NCI-H524 (cell line): ENCODE measurements around the gene TBCD.

Source experiments
- DNase-seq, 2 experiments: peaks; one replicate each; lab custom pipeline; 2025; lab: John Stamatoyannopoulos, UW

The TBCD gene

DNA sequence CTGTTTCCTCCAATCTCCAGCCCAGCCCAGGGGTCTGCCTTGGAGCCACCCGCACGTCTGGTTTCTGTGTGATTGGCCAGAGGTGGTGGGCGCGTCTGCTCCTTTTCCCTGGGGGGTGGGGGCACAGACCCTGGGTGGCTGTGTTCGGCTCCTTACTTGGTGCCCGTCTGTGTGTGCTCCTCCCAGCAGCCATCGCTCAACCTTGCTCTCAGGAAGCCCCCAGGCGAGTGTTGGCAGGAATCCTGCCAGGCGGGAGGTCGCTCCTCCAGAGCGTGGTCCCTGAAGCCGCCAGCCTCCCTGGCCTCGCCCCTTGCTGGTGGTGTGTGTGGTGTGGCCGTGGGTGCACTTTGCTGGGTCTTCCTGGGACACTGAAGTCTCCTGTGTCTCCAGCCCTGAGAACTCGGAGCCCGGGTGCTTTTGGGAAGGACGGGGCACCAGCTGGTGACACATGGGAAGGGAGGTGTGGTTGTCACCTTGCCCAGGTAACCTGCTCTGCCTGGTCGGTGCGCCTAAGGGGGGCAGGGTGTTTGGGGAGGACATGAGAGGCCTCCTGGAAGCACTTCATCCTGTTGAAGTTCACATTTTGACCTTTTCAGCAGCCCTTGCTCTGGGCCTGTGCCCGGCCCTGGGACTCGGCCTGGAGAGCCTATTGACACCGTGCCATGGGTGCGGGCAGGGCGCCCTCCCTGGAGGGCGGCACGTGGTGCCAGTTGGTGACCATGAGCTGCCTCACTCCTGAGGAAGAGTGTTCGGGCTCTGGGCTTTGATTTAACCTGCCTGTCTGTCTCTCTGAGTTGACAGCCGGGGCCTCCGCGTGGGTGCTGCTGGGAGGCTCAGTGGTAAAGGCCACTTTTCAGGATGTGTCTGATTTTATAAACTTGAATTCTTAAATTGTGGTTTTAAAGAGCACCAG is 137.0 kb downstream of the TBCD start:
- DNase-seq: no peak

DNA sequence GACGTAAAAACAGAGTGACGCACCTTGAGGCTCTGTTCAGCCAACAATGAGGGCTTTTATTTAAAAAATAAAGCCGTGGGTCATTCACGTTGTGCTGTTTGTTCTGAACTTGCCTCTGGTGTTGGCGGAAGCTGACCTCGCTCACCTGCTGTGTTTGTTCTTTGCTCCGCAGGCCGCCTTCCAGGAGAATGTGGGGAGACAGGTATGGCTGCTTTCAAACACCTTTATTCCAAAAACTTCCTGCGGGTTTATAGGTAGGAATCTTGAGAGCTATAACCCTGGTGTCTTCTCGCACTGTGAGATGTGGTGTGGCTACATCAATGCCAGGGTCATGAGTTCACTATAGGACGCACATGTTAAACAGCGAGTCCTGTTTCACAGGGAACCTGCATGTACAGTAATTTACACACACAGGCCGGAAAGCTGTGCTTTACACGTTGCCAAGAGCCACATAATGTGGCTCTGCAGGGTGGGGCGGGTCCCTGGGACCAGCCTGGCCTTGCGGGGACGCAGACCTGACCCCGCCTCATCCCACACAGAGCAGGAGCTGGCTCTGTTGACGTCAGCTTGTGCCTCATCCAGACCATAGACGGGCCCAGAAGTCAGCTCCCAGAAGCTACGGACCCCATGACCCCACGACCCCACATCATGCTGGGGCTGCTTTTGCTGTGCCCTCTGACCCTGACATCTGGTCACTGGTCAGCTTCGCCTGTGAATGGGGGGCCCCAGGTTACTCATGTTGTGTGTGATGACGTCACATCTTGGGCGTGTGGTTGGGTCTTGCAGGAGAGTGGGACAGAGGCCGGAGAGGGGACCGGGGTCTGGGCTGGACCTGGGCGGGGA is 137.9 kb downstream of the TBCD start:
- no peak for DNase-seq

DNA sequence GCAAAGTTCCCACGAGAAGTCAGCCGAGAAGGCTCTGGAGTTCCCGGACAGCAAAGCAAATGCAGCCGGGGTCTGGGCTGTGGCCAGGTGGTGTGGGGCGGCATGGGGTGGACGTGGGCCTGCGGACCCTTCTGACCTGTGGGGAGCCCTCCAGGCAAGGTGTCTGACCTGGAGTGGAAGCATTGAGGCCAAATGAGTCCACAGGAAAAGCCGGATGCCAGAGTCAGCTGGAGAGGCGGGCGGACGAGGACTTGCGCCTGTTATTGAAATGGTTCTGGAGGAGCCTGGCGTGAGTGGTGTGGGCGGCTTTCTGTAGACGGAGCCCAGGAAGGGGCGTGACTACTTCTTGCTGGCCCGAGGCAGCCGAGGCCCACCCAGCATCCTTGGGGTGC is 138.5 kb downstream of the TBCD start:
- no peak for DNase-seq

DNA sequence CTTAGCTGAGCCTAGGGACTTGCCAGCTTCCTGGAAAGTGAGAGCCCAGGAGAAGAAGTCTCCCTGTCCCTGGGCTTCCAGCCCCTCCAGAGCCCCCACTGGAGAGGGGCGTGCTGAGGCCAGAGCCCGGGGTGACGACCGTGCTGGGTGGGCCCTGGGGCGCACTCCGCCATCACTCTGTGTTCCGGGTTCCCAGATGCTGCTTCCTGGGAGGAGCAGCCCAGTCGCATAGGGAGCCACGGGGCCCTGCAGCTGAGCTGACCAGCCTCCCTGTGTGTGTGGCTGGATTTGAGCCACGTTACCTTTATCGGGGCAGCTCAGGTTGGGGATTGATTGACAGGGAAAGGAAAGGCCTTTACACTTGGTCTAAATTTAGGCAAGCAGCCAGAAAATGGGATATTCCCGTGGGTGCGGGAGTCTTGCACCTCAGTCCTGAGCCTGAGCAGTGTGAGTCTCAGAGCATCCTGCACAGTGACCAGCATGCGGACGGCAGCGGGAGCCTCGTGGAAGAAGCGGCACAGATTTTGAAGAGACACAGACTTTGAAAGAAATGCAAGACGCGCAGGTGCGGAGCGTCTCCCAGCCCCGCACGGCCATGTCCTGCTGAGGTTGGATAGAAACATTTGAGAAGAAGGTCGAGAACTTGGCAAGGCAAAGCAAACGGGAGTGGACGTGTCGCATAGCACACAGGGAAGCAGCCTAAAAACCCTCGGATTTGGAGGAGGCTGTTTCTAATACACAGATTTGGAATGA is 139.2 kb downstream of the TBCD start:
- DNase-seq: no peak

DNA sequence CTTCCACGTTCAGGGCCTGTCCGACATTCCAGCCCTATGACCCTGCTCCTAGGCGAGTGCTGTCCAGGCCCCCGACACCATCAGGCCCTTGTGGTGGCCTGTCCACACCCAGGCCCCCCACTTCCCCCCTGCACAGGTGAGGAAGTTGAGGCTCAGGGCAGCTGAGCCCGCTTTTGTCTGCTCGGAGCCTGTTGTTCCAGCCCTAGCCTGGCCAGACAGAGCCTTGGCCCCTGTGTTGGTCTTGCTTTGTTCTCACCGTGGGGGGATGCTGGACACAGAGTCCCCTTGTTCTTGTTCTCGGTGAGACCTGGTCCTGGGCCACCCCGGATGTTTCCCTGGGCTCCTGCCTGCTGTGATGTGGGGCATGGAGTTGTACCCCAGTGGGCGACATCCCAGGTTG is 140.0 kb downstream of the TBCD start:
- DNase-seq: no peak

DNA sequence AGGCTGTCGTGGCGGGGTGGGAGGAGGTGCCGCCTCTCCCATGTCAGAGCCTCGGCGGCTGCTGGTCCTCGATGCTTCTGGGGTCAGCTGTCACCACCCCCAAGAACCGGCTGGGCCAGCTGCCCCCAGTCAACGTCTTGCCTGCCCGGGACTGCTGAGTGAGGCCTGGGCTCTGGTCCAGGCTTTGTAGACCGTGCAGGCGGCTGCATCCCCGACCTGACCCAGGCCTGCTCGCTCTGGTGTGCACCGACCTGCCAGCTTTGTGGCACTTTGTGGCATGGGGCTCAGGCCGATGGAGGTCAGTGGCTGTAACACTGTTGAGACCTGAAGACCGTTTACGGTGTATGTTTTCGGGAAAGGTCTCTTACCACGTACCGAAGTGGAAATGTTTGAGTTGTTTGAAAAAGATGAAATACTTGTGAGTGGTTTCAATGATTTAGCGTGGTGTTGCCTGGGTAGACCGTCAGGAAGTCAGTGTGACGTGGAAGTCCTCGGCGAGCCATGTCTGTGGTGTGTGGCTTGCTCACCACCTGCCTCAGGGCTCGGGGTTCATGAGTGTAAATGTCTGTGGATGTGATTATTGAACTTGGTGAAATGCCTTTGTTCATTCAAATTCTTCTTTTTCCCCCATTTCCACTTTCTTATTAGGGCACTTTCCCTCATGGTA is 141.2 kb downstream of the TBCD start:
- DNase-seq: no peak

DNA sequence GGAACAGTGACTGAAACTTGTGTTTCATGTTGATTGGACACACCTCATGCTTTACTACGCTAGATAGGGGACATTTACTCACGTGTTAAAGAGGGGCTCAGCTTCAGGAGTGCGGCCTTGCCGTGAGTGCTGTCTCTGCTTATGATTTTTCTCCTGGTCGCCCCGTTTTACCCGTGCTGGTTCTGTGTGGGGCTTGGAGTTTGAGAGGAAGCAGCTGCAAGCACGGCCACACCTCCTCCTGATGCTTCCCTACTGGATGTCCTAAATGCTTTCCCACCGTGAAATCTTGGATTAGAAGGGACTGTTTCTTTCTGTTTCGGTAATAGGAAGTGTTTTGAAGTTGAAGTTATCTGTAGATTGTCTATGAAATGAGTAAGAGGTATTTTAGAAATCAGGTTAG is 141.9 kb downstream of the TBCD start:
- no peak for DNase-seq

DNA sequence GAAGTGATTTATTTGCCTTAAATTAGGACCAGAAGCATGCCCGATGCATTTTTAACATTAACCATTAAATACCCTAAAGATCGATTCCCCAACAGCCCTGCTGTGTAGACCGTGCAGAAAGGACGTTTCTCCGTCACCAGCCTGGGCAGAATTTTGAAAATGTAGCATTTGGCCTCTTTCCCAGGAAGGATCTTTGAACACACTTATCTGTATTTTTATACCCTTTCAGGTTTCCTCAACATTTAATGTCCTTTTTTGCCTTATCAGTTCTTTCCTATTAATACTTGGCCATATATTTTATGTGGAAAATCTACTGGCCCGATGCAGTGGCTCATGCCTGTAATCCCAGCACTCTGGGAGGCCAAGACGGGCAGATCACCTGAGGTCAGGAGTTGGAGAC is 142.5 kb downstream of the TBCD start:
- no peak for DNase-seq

DNA sequence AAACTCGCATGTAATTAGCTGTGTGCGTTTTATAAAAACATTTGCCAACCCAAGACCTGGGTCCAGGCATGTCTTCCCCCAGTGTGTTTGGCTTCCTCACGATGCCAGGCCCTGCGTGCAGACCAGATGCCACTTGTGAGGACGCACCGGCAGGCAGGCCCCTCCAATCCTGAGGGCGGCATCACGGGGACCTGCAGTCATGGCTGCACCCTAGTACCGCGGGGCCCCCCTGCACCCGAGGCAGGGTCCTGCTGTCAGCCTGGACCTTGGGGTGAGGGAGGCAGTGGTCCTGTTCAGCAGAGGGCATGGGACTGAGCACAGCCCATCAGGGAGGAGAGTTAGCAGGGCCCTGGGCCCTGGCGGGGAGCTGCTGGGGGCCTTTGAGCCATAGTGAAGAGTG is 143.2 kb downstream of the TBCD start:
- no peak for DNase-seq

DNA sequence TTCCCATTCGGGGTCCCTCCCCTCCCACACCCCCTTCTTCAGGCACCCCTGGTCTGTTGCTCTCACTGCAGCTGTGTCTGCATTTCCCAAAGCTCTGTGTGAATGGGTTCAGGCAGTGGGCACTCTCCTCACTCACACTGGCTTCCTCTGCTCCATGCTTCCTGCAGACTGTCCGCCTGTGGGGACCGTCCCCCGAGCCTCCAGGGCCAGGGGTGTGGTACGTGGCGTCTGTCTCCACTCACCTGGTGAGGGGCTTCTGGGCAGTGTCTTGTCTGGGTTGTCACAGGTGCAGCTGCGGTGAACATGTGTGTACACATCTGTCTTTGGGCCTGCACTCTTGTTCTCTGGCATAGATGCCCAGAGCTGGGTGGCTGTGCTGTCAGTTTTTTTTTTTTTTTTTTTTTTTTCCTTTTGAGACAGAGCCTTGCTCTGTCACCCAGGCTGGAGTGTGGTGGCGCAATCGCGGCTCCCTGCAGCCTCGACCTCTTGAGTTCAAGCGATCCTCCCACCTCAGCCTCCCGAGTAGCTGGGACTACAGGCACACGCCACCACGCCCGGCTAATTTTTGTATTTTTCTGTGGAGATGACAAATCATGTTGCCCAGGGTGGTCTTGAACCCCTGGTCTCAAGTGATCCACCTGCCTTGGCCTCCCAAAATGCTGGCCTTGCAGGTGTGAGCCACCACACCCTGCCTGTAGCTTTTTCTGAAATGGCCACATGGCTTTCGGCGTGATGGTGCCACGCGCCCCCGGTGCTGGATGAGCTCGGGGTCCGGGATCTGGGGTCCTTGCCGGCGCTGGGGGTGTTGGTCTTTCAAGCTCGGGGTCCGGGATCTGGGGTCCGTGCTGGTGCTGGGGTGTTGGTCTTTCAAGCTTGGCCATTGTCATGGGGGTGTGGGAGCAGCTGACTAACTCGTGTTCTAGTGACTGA is 144.5 kb downstream of the TBCD start:
- no peak for DNase-seq

DNA sequence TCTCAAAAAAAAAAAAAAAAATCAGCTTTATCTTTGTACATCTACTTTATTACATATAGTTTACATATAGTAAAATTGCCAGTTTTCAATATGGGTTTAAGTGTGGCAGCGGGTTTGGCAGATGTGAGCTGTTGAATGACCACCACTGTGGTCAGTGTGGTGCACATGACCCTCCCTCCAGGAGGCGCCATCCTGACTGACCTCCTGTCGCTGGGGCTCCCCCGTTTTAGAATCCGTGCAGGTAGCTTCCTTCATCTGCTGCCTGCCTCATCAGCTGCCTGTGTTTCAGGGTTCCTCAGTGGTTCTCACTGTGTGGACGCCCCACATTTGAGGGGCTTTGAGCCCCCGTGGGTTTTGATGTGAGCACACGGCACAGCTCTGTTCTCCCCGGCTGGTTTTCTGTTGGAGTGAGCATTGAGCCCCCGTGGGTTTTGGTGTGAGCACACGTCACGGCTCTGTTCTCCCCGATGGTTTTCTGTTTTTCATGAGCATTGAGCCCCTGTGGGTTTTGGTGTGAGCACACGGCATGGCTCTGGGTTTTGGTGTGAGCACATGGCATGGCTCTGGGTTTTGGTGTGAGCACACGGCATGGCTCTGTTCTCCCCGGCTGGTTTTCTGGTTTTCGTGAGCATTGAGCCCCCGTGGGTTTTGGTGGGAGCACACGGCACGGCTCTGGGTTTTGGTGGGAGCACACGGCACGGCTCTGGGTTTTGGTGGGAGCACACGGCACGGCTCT is 145.8 kb downstream of the TBCD start:
- no peak for DNase-seq

DNA sequence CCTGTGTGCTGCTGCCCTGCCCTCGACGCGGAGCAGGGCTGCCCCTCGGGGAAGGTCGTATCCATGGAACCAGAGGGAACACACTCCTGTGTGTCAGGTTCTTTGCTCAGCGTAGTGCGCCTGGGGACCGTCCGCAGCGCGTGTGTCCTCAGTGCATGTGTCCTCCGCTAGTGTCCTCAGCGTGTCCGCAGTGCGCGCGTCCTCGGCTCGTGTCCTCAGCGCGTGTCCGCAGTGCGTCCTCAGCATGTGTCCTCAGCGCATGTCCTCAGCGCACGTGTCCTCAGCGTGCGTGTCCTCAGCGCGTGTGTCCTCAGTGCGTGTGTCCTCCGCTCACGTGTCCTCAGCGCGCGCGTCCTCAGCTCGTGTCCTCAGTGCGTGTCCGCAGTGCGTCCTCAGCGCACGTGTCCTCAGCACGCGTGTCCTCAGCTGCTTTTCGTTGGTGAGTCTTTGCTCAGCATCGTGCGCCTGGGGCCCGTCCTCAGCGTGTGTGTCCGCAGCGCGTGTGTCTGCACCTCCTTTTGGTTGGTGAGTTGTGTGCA is 147.2 kb downstream of the TBCD start:
- no peak for DNase-seq

DNA sequence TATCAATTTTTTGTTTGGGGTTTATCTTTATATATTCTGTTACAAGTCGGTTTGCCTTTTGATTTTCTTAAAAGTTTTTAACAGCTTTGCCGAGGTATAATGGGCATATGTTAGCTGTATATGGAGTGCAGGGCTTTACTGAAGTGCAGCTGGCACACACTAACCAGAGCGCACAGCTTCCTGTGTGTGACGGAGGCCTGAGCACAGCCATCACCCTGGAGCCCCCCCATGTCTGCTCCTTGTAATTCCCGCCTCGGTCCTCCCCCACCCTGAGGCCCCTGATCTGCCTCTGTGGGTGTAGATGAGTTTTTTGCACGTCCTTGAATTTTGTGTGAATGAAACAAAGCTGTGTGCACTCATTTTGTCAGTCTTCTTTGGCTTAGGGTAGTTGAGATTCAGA is 148.1 kb downstream of the TBCD start:
- DNase-seq: no peak

DNA sequence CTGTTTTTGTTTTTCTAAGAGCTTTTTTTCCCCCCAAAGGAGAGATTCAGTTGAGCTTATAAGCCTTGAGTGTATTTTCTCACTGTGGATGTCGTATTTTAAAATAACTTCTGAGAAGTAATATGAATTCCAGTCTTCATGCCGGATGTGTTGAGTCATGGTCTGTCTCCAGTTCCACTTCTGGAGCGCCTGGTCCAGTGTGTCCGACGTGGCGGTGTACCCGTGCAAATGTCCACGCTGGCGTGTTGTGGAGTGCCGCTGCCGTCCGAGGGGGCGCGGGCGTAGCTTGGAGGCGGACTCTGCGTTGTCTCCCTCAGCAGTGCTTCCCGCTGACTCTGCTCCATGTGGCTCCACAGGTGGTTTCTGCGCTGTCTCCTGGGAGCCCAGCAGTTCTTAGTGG is 148.9 kb downstream of the TBCD start:
- no peak for DNase-seq

DNA sequence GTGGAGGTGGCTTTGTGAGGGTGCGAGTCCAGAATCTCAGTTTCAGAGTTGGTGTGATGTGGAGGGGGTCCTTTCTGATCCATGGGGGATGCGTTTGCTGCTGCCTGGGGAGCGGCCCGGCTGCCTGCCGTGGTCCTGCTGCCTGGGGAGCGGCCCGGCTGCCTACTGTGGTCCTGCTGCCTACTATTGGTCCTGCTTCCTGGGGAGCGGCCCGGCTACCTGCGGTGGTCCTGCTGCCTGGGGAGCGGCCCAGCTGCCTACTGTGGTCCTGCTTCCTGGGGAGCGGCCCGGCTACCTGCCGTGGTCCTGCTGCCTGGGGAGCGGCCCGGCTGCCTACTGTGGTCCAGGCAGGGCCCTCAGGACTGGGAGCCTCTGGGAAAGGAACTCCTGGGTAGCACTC is 149.5 kb downstream of the TBCD start:
- DNase-seq: no peak

DNA sequence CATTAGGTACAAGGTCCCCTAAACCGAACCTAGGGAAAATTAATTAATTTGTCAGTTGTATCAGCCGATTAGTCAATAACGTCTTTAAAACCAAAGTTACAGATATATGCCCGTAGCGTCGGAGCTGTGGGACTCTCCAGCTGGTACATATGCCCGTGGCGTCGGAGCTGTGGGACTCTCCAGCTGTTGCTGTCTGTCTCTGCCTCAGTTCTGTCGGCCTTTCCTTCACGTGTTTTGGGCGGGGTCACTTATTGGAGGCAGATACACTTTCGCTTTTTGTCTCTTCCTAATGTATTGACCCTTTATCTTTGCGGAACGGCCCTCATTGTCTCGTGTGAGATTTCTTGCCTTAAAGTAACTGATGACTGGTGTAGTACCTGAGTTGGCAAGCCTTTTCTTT is 150.0 kb downstream of the TBCD start:
- no peak for DNase-seq

DNA sequence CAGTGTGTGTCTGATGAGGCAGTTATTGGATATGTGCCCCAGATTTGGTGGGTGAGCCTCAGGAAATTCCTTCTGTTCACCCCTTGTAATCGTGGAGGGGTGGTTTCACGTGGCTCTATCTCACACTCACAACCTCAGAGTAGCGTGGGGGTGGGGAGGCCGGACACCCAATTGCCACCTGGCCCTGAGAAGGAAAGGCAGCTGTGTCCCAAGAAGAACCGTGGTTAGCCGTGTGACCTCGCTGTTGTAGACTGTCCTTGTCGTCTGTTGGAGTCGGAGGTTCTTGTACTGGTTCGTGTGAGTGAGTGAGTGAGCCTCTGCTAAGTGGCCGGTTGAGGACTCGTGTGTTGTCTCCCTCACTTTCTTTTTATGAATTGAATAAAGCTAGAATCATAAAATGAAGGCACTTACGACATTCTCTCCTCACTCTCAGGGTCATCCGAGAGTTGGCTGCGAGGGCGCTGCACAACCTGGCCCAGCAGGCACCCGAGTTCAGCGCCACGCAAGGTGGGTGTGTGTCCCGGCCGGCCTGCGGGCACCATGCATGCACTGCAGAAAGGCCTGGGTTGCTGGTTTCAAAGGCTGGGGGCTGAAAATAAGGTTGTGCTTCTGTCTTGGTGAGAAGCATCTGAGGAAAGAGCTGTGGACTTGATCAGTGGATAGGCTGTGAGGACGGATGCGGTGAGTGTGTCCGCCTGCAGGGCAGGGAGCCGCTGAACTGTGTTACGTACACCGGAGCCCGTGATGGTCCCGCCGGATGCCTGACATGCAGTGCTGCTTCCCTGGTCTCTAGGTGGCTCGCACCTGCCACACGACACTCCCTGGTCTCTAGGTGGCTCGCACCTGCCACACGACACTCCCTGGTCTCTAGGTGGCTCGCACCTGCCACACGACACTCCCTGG is 151.4 kb downstream of the TBCD start:
- no peak for DNase-seq

DNA sequence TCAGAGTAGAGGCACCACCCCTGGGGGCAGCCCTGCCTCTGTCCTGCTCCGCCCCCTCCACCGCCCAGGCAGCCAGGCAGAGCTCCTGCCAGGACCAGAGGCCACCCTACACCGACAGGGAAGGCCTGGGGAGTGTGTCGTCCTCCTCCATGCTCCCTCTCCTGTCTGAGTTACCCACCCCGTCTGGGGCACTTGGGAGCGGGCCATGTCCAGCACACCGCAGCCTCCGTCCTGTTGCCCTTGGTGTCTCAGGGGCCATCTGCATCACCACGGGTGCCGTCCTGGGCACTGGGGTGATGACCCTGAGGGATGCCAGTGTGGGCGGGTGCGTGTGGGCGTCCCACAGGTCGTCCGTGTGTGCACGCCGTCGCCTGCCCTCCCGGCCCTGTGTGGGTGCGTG is 153.3 kb downstream of the TBCD start:
- no peak for DNase-seq
